ENCODE data around the gene TPCN1. TPM values are rescaled to one million over a fixed set of nuclear protein-coding genes. Genes with fewer than 3 reads are reported as not detected.

The TPCN1 gene
- total and polyA plus RNA-seq, 2 of the 8 experiments (the other 6 are each of a cell fraction or from before 2014, with no cell fraction given) = 14.9 to 21.4 TPM

DNA sequence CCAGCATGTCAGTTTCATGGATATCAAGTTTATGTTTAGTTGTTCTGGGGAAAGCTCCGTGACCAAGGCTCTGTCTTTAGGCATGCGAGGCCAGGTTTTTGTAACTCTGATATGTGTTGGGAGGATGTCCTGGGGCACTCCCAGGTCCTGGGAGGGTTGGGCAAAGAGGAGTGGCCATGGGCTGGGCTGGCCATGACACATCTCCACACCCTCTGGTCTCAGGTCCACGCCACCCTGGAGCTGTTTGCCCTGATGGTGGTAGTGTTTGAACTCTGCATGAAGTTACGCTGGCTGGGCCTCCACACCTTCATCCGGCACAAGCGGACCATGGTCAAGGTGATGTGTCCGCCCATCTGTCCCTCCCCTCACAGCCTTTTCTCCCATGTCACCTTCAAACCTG, 46.4 kb downstream of the TPCN1 start:
- H3K14ac ChIP-seq (ENCODE audit: insufficient read length) = no peak overlapping the region
- H3K56ac ChIP-seq (replicated peaks; ENCODE audit: insufficient read length, low read depth, low read length) = no peak overlapping the region
- 97% methylated on average over 7 of the region's 7 CpGs; no CpG with 5 or more reads in 1 of the 2 experiments for WGBS, 2 experiments (ENCODE audit: extremely low coverage in 1 of 2, insufficient coverage in 1 of 2, insufficient read length in 1 of 2, insufficient replicate concordance in 2 of 2, low coverage in 1 of 2, low lambda C conversion rate in 2 of 2, missing lambda C conversion rate in 1 of 2)
- no peak for TF ChIP-seq MAFK (IDR thresholded peaks at IDR 0.05; ENCODE audit: low read depth, low read length)
- no peak for TF ChIP-seq BCL11A (IDR thresholded peaks at IDR 0.05; ENCODE audit: low read depth in 2 of 2, low read length in 2 of 2)
- no peak for TF ChIP-seq SP4 (IDR thresholded peaks at IDR 0.05; ENCODE audit: low read length)
- no peak for TF ChIP-seq RNF2 (IDR thresholded peaks at IDR 0.05; ENCODE audit: borderline replicate concordance, low read depth, low read length, missing control alignments, poor library complexity, severe bottlenecking)
- TF ChIP-seq CEBPB (IDR thresholded peaks at IDR 0.05; ENCODE audit: low read depth, low read length) = no peak
- TF ChIP-seq, protein P1, sequence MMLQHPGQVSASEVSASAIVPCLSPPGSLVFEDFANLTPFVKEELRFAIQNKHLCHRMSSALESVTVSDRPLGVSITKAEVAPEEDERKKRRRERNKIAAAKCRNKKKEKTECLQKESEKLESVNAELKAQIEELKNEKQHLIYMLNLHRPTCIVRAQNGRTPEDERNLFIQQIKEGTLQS (IDR thresholded peaks at IDR 0.05; ENCODE audit: insufficient read depth, low read depth, low read length) = no peak
- TF ChIP-seq SRF (IDR thresholded peaks at IDR 0.05; ENCODE audit: low read depth, low read length) = no peak
- no peak overlapping the region for H4K91ac ChIP-seq (replicated peaks; ENCODE audit: insufficient read length, low read length)
- H3K4me3 ChIP-seq (ENCODE audit: extremely low read depth in 1 of 4, insufficient read depth in 2 of 4, low read depth in 3 of 4, low read length in 4 of 4) = no peak overlapping the region
- H4K8ac ChIP-seq (ENCODE audit: extremely low read depth, insufficient read depth, low read length) = no peak overlapping the region
- H4K5ac ChIP-seq (ENCODE audit: insufficient read length, low read depth, low read length) = no peak overlapping the region
- no peaks in the 10 kb centered on the region; a peak in 1 of 7 replicates for H3K4me1 ChIP-seq (replicated peaks in 1 of 4; ENCODE audit: control insufficient read depth in 3 of 4, insufficient read depth in 4 of 4, low read length in 3 of 4)
- ChIA-PET CTCF (ENCODE audit: partially characterized antibody) (no interaction called here), POLR2A (ENCODE audit: partially characterized antibody) (interaction anchor here (0.8 to 1.1 kb wide), 3 partner anchors 12 to 66 kb away, joined by 3 read pairs; no protein-coding TSS in a partner anchor)
- H2AK5ac ChIP-seq (ENCODE audit: low read depth, low read length) = no peak overlapping the region
- peaks cover 0 to 4% of the 10 kb centered on the region in 2 experiments for H4K20me1 ChIP-seq (replicated peaks in 1 of 2; ENCODE audit: control insufficient read depth in 1 of 2, insufficient read depth in 2 of 2, low read length in 2 of 2)
- H3K4ac ChIP-seq (replicated peaks; ENCODE audit: insufficient read length, low read depth, low read length) = no peak overlapping the region
- no peak overlapping the region for H2BK15ac ChIP-seq (ENCODE audit: low read length)
- no peaks in the 10 kb centered on the region; a peak in 1 of 8 replicates for H3K36me3 ChIP-seq (ENCODE audit: control insufficient read depth in 2 of 4, insufficient read depth in 4 of 4, low read length in 3 of 4)
- H3K79me2 ChIP-seq (ENCODE audit: control insufficient read depth in 1 of 2, insufficient read depth in 2 of 2, low read length in 2 of 2) = no peaks in the 10 kb centered on the region
- no peak overlapping the region for H3K23ac ChIP-seq (ENCODE audit: insufficient read length)
- H3K9ac ChIP-seq (replicated peaks in 1 of 4; ENCODE audit: extremely low read depth in 1 of 4, low read depth in 3 of 4, low read length in 3 of 4) = no peak overlapping the region
- no peak overlapping the region for H3K18ac ChIP-seq (ENCODE audit: extremely low read depth, low read length)
- no peak overlapping the region for H2BK120ac ChIP-seq (replicated peaks; ENCODE audit: low read depth, low read length)
- H3K79me1 ChIP-seq (ENCODE audit: low read depth, low read length) = no peaks in the 10 kb centered on the region
- no peaks in the 10 kb centered on the region for H3K23me2 ChIP-seq (ENCODE audit: low read depth, low read length)
- FAIRE-seq (no peak), DNase-seq (ENCODE audit: low read depth in 1 of 2, low spot score in 2 of 2) (no peak)
- H2BK20ac ChIP-seq (ENCODE audit: low read length) = no peak overlapping the region
- no peak overlapping the region for H3K27ac ChIP-seq (ENCODE audit: low read depth, low read length)
- no peaks in the 10 kb centered on the region for H3K27me3 ChIP-seq (replicated peaks in 1 of 4; ENCODE audit: control insufficient read depth in 3 of 4, extremely low read depth in 1 of 4, insufficient read depth in 3 of 4, low read length in 3 of 4)
- H3K9me3 ChIP-seq (ENCODE audit: insufficient read depth in 2 of 2, low read depth in 1 of 2, low read length in 1 of 2) = no peaks in the 10 kb centered on the region
- no peak overlapping the region; the same call in 1 of the 2 replicates for H2BK5ac ChIP-seq (ENCODE audit: low read depth, low read length)
- no peak overlapping the region for H2AFZ ChIP-seq (ENCODE audit: low read length)
- H2BK12ac ChIP-seq (ENCODE audit: low read depth, low read length) = no peak overlapping the region
- H3K4me2 ChIP-seq (ENCODE audit: insufficient read depth in 1 of 2, low read depth in 2 of 2, low read length in 2 of 2) = no peak overlapping the region

Data from H1 (cell line).